Right lobe of liver (tissue), 6 donors: ENCODE data around the gene GRM2. TPM values are rescaled to one million over a fixed set of nuclear protein-coding genes. Genes with fewer than 3 reads are reported as not detected.
"Not testable (repeated sequence)": the region's sequence is repeated elsewhere in the genome, so short reads cannot be mapped to it uniquely, and the experiment has no call there.

ENCODE experiments used
- ATAC-seq, 4 donors: fragments of 200-7000 bp; cut with Tn5 transposase; one replicate each; pipeline ENCODE4 v1.9.1; 2020; ENCODE audit warnings: mild to moderate bottlenecking in 4 of 4, moderate library complexity in 4 of 4
- DNase-seq, 3 donors: peaks; one replicate each; pipeline ENCODE4 v3.0.0-alpha.2; 2020
- H3K27ac ChIP-seq, 3 donors: fragments of 200-600 bp; one replicate each; pipeline ENCODE4 v1.8.0; 2022
- H3K27me3 ChIP-seq, 2 donors: fragments of 200-600 bp; one replicate each; pipeline ENCODE4 v1.8.0; 2022
- H3K36me3 ChIP-seq, 4 donors: fragments of 200-600 bp; sonication (generic) in 1 of 4; one replicate each; pipeline versions ENCODE4 v1.5.1 to v1.8.0; 2017 to 2022; ENCODE audit warnings: control low read depth in 1 of 4
- H3K4me1 ChIP-seq, 4 donors: fragments of 200-600 bp; sonication (generic) in 1 of 4; one replicate each; pipeline versions ENCODE4 v1.5.1 to v1.8.0; 2017 to 2022; ENCODE audit warnings: control low read depth in 1 of 4
- H3K4me3 ChIP-seq, 3 donors: fragments of 200-600 bp; one replicate each; pipeline ENCODE4 v1.8.0; 2022
- H3K9me3 ChIP-seq, 4 donors: fragments of 200-600 bp; sonication (generic) in 1 of 4; one replicate each; pipeline versions ENCODE4 v1.5.1 to v1.8.0; 2017 to 2022; ENCODE audit warnings: control low read depth in 1 of 4
- POLR2A ChIP-seq: fragments of 450-650 bp; IDR thresholded peaks from one replicate; pipeline ENCODE4 v1.6.1; 2017; ENCODE audit warnings: antibody characterized with exemption, mild to moderate bottlenecking
- WGBS: methylation state at CpG from one replicate; pipeline ENCODE4 v1.1.6; 2018; ENCODE audit warnings: low coverage, low lambda C conversion rate; ENCODE audit not compliant: insufficient coverage; ENCODE audit errors: missing lambda C conversion rate; 5-methylcytosine and 5-hydroxymethylcytosine counted together
- intact Hi-C, 2 donors: fragments of 100-400 bp; cut with DNase I; formaldehyde crosslinking; loops; one replicate each; pipeline versions ENCODE4 v1.11.2 to v1.14.1; 2022
- small RNA-seq, 2 experiments: library from RNA; depleted of rRNA; stranded (forward); fragments of <200 nt; gene quantifications; one replicate each; pipeline ENCODE3, GENCODE V24; 2016
- total RNA-seq, 6 experiments: library from RNA; depleted of rRNA in 2 of 6; stranded (reverse); fragments of >200 nt in 2 of 6; fragmentation: NEBNext Ultra II Directional in 3 of 6; extraction: Animal tissue kit (Norgen Biotek cat#: 25700) in 3 of 6; gene quantifications; one replicate each; pipeline versions ENCODE4 v1.1.0 to v1.2.4, GENCODE V29; 2016 to 2023
- TF ChIP-seq, protein P1 (sequence below), 4 donors: fragments of 200-600 bp in 3 of 4; fragments of 450-650 bp in 1 of 4; IDR thresholded peaks; one replicate each; pipeline versions ENCODE4 v1.5.1 to v1.8.0; 2016 to 2022; ENCODE audit warnings: antibody characterized with exemption in 4 of 4, mild to moderate bottlenecking in 2 of 4
- donor health status: DM: no; HTN: yes; CAD: no.
- donor health status: DM: no; HTN: no; CAD: no.
- donor health status: DM: no; HTN: no; CAD: no.
- donor health status: DM: no; HTN: yes; CAD: no.
- donor health status: DM: no; HTN: yes; CAD: no.

Gene GRM2
- total RNA-seq, 6 experiments from 2014 or later: 1.2 TPM; not detected in 5

GRCh38 chr3:51751287-51751686 lies 44.4 kb downstream of the GRM2 start:
- ATAC-seq (no peak), DNase-seq (no peak)
- TF ChIP-seq, protein P1, sequence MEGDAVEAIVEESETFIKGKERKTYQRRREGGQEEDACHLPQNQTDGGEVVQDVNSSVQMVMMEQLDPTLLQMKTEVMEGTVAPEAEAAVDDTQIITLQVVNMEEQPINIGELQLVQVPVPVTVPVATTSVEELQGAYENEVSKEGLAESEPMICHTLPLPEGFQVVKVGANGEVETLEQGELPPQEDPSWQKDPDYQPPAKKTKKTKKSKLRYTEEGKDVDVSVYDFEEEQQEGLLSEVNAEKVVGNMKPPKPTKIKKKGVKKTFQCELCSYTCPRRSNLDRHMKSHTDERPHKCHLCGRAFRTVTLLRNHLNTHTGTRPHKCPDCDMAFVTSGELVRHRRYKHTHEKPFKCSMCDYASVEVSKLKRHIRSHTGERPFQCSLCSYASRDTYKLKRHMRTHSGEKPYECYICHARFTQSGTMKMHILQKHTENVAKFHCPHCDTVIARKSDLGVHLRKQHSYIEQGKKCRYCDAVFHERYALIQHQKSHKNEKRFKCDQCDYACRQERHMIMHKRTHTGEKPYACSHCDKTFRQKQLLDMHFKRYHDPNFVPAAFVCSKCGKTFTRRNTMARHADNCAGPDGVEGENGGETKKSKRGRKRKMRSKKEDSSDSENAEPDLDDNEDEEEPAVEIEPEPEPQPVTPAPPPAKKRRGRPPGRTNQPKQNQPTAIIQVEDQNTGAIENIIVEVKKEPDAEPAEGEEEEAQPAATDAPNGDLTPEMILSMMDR (IDR thresholded peaks at IDR 0.05): no peak
- no peak for TF ChIP-seq POLR2A
- Histone ChIP-seq H3K27me3 (no peaks in the 10 kb centered on the region), H3K4me3 (no peak overlapping the region), H3K27ac (no peak overlapping the region), H3K4me1 (no peaks in the 10 kb centered on the region), H3K9me3 (no peaks in the 10 kb centered on the region), H3K36me3 (no peaks in the 10 kb centered on the region)
- intact Hi-C loops: no loop called here
- WGBS: 82% methylated on average over 2 of the region's 2 CpGs

- intact Hi-C loops, H3K9me3 ChIP-seq, H3K27ac ChIP-seq, H3K4me1 ChIP-seq, ATAC-seq, H3K4me3 ChIP-seq, H3K27me3 ChIP-seq, H3K36me3 ChIP-seq, DNase-seq: not testable (repeated sequence)
- WGBS: 41% methylated on average over 9 of the region's 13 CpGs
These were observed 47.2 kb downstream of the GRM2 start for GRCh38 chr3:51753763-51754750.

DNA sequence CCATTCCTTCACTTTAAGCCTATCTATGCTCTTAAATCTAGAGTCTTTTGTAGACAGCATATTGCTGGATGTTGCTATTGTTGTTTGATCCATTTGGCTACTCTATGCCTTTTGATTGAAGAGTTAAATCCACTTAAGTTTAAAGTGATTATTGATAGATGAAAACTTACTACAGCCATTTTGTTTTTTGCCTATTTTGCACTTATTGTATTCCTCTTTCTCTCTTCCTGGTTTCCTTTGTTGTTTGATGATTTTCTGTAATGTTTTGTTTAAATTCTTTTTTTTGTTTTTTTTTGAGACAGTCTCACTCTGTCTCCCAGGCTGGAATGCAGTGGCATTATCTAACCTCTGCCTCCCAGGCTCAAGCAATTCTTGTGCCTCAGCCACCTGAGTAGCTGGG lies 52.3 kb downstream of the GRM2 start:
- ATAC-seq (no peak), DNase-seq (no peak)
- intact Hi-C loops: no loop called here
- Histone ChIP-seq H3K4me1 (no peaks in the 10 kb centered on the region), H3K4me3 (no peak overlapping the region), H3K27ac (no peak overlapping the region), H3K36me3 (no peaks in the 10 kb centered on the region), H3K9me3 (peaks cover 0 to 2% (median 0%) of the 10 kb centered on the region in 4 donors), H3K27me3 (peaks cover 0 to 6% of the 10 kb centered on the region in 2 donors)
- TF ChIP-seq, protein P1 (IDR thresholded peaks at IDR 0.05): no peak
- no peak for TF ChIP-seq POLR2A

Small RNA genes lying within 50 kb of the gene (small RNA-seq; reads per million reads assigned to genes)
- gene RNA5SP132: 22,778 to 71,529 reads per million in 2 experiments

Other genes starting within 250 kb of the GRM2 start
- 10 to 100 TPM in 2 of 6 experiments, 1 to 10 TPM in 4; 8.2 to 11.6 (median 9.5) TPM for gene DCAF1, start 207.1 kb upstream of the GRM2 start, total RNA-seq
- 10 to 100 TPM in 5 of 6 experiments, 1 to 10 TPM in 1; 8.0 to 21.1 (median 13.7) TPM for gene RAD54L2, start 168.3 kb upstream of the GRM2 start, total RNA-seq
- 10 to 100 TPM; 26.5 to 67.0 (median 40.8) TPM for gene TEX264, start 35.8 kb upstream of the GRM2 start, total RNA-seq
- gene IQCF6, start 72.2 kb downstream of the GRM2 start, total RNA-seq: not detected
- not detected for gene IQCF2, start 154.5 kb downstream of the GRM2 start, total RNA-seq
- gene IQCF5, start 168.5 kb downstream of the GRM2 start, total RNA-seq: not detected
- not detected for gene IQCF1, start 196.3 kb downstream of the GRM2 start, total RNA-seq
- gene RRP9, start 234.8 kb downstream of the GRM2 start, total RNA-seq: 10 to 100 TPM in 1 of 6 experiments, 1 to 10 TPM in 5; 5.2 to 10.8 (median 7.6) TPM
- gene PARP3, start 235.3 kb downstream of the GRM2 start, total RNA-seq: 10 to 100 TPM; 13.5 to 19.4 (median 16.0) TPM
- under 1 TPM in 2 of 6 experiments, not detected in 4; 0.18 to 0.37 TPM for gene GPR62, start 248.3 kb downstream of the GRM2 start, total RNA-seq